ENCODE data around the gene TNP2. TPM values are rescaled to one million over a fixed set of nuclear protein-coding genes. Genes with fewer than 3 reads are reported as not detected.
A peak's percentile ranks its signal among the peaks of the same experiment; 100 is the strongest.

Gene TNP2
- total and polyA plus RNA-seq, 9 of the 15 experiments (the other 6 are each of a cell fraction or from before 2014, with no cell fraction given), result not detected

GRCh38 chr16:11224096-11224893 is 44.8 kb downstream of the TNP2 start (continued):
- TF ChIP-seq MGA (IDR thresholded peaks at IDR 0.05), result peak; percentile 96
- peak; percentile 56; the same call in 1 of the 2 replicates for TF ChIP-seq POLR2G (IDR thresholded peaks at IDR 0.05; ENCODE audit: low read depth, low read length)
- TF ChIP-seq ZNF583 (CRISPR knock-in tag; IDR thresholded peaks at IDR 0.05), result 0 out of 2 replicates have a peak, but pooled peaks have one; percentile 9
- TF ChIP-seq NBN (IDR thresholded peaks at IDR 0.05; ENCODE audit: low read depth), result no peak
- TF ChIP-seq MTA1 (IDR thresholded peaks at IDR 0.05; ENCODE audit: borderline replicate concordance), result 0 out of 2 replicates have a peak, but pooled peaks have one; percentile 17
- peak; percentile 4 to 22; a peak in 2 of 4 replicates for TF ChIP-seq NRF1 (conservative IDR thresholded peaks at IDR 0.05 in 1 of 2, IDR thresholded peaks at IDR 0.05 in 1 of 2)
- 0 out of 2 replicates have a peak, but pooled peaks have one; percentile 82 for TF ChIP-seq ZKSCAN8 (CRISPR knock-in tag; IDR thresholded peaks at IDR 0.05)
- TF ChIP-seq RB1 (IDR thresholded peaks at IDR 0.05; ENCODE audit: low read depth), result peak; percentile 62; the same call in 1 of the 2 replicates
- no peak for TF ChIP-seq NCOA2 (IDR thresholded peaks at IDR 0.05; ENCODE audit: partially characterized antibody in 2 of 2)
- TF ChIP-seq E2F6 (IDR thresholded peaks at IDR 0.05; ENCODE audit: borderline replicate concordance in 1 of 2, extremely low read depth in 1 of 2, insufficient read depth in 1 of 2, insufficient read length in 1 of 2, low read depth in 1 of 2, low read length in 1 of 2, poor library complexity in 1 of 2, severe bottlenecking in 1 of 2), result peak; percentile 96
- peak; percentile 66 for TF ChIP-seq ETV5 (CRISPR knock-in tag; IDR thresholded peaks at IDR 0.05; ENCODE audit: low read depth)

Data from K562 (cell line).